ENCODE results near the gene CLMP.

CLMP gene

GRCh38 chr11:123187665-123188507, 7.2 kb downstream of the CLMP start:
- DNase-seq = no peak

- DNase-seq = no peak
Observed at GRCh38 chr11:123187248-123187647, 7.8 kb downstream of the CLMP start.

- no peak for DNase-seq
Observed at GRCh38 chr11:123186286-123186685, 8.8 kb downstream of the CLMP start.

GRCh38 chr11:123185326-123185725, 9.7 kb downstream of the CLMP start:
- no peak for DNase-seq

GRCh38 chr11:123184531-123184930, 10.5 kb downstream of the CLMP start:
- no peak for DNase-seq

GRCh38 chr11:123183391-123184099, 11.5 kb downstream of the CLMP start:
- no peak for DNase-seq

- no peak for DNase-seq
Observed at GRCh38 chr11:123181767-123182500, 13.1 kb downstream of the CLMP start.

- no peak for DNase-seq
Observed at GRCh38 chr11:123181075-123181474, 14.0 kb downstream of the CLMP start.

GRCh38 chr11:123180574-123180973, 14.5 kb downstream of the CLMP start:
- no peak for DNase-seq

- DNase-seq = no peak
Observed at GRCh38 chr11:123180166-123180565, 14.9 kb downstream of the CLMP start.

GRCh38 chr11:123179586-123179985, 15.5 kb downstream of the CLMP start:
- no peak for DNase-seq

GRCh38 chr11:123178186-123178585, 16.9 kb downstream of the CLMP start:
- DNase-seq = no peak

GRCh38 chr11:123176785-123177184, 18.3 kb downstream of the CLMP start:
- DNase-seq = no peak

- no peak for DNase-seq
Observed at GRCh38 chr11:123174196-123175183, 20.6 kb downstream of the CLMP start.

- DNase-seq = no peak
Observed at GRCh38 chr11:123173856-123174186, 21.2 kb downstream of the CLMP start.

- no peak for DNase-seq
Observed at GRCh38 chr11:123173040-123173855, 21.8 kb downstream of the CLMP start.

- no peak for DNase-seq
Observed at GRCh38 chr11:123170929-123171328, 24.1 kb downstream of the CLMP start.

- DNase-seq = no peak
Observed at GRCh38 chr11:123169821-123170220, 25.2 kb downstream of the CLMP start.

GRCh38 chr11:123168955-123169484, 26.0 kb downstream of the CLMP start:
- DNase-seq = no peak

- no peak for DNase-seq
Observed at GRCh38 chr11:123168241-123168640, 26.8 kb downstream of the CLMP start.

- DNase-seq = no peak
Observed at GRCh38 chr11:123166071-123166559, 28.9 kb downstream of the CLMP start.

Measured in activated T-cell treated with anti-CD3 and anti-CD28 coated beads, Interleukin-2, amount 50 U/mL, for 1 hour (primary cell).